ENCODE results near the gene ADGRB2.
A peak's percentile ranks its signal among the peaks of the same experiment; 100 is the strongest.
"Not testable (repeated sequence)": the region's sequence is repeated elsewhere in the genome, so short reads cannot be mapped to it uniquely, and the experiment has no call there.

Gene ADGRB2

GRCh38 chr1:31718327-31718897, 45.7 kb downstream of the ADGRB2 start:
- ATAC-seq = no peak

GRCh38 chr1:31717341-31717740, 46.8 kb downstream of the ADGRB2 start:
- no peak for ATAC-seq

- no peak for ATAC-seq
Observed at GRCh38 chr1:31715873-31716220, 48.3 kb downstream of the ADGRB2 start.

GRCh38 chr1:31715087-31715872, 48.9 kb downstream of the ADGRB2 start:
- ATAC-seq = peak; percentile 42

- peak in 1 of 2 donors; percentile 22 for ATAC-seq
Observed at GRCh38 chr1:31714442-31715086, 49.6 kb downstream of the ADGRB2 start.

- ATAC-seq = no peak
Observed at GRCh38 chr1:31712630-31713029, 51.5 kb downstream of the ADGRB2 start.

- no peak for ATAC-seq
Observed at GRCh38 chr1:31712068-31712467, 52.1 kb downstream of the ADGRB2 start.

GRCh38 chr1:31708324-31708723, 55.8 kb downstream of the ADGRB2 start:
- ATAC-seq = no peak

- no peak for ATAC-seq
Observed at GRCh38 chr1:31707711-31708110, 56.4 kb downstream of the ADGRB2 start.

- ATAC-seq = not testable (repeated sequence)
Observed at GRCh38 chr1:31707059-31707600, 57.0 kb downstream of the ADGRB2 start.

- ATAC-seq = no peak
Observed at GRCh38 chr1:31706384-31707058, 57.6 kb downstream of the ADGRB2 start.

- ATAC-seq = peak; percentile 68
Observed at GRCh38 chr1:31705080-31705866, 58.9 kb downstream of the ADGRB2 start.

- no peak for ATAC-seq
Observed at GRCh38 chr1:31704271-31705079, 59.7 kb downstream of the ADGRB2 start.

- ATAC-seq = no peak
Observed at GRCh38 chr1:31703431-31704270, 60.5 kb downstream of the ADGRB2 start, which contains the start of gene COL16A1. COL16A1 (minus strand) TSS chr1:31704017; CDS start chr1:31702193, 1,824 bp downstream.

- no peak for ATAC-seq
Observed at GRCh38 chr1:31702836-31703404, 61.2 kb downstream of the ADGRB2 start.

- no peak for ATAC-seq
Observed at GRCh38 chr1:31701091-31701736, 62.9 kb downstream of the ADGRB2 start.

GRCh38 chr1:31700468-31701090, 63.6 kb downstream of the ADGRB2 start:
- ATAC-seq = no peak

GRCh38 chr1:31699341-31699891, 64.7 kb downstream of the ADGRB2 start:
- peak in 1 of 2 donors; percentile 47 for ATAC-seq
